Epithelial cell of alveolus of lung (primary cell): ENCODE measurements around the gene YIF1B. TPM values are rescaled to one million over a fixed set of nuclear protein-coding genes. Genes with fewer than 3 reads are reported as not detected.

Experiments
- total RNA-seq: library from RNA; depleted of rRNA; stranded (reverse); fragments of >200 nt; gene quantifications from 2 replicates; pipeline ENCODE4 v1.2.1, GENCODE V29; 2015

The YIF1B gene, protein sequence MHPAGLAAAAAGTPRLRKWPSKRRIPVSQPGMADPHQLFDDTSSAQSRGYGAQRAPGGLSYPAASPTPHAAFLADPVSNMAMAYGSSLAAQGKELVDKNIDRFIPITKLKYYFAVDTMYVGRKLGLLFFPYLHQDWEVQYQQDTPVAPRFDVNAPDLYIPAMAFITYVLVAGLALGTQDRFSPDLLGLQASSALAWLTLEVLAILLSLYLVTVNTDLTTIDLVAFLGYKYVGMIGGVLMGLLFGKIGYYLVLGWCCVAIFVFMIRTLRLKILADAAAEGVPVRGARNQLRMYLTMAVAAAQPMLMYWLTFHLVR
- 64.0 and 128 TPM in 2 replicates for total RNA-seq

DNA sequence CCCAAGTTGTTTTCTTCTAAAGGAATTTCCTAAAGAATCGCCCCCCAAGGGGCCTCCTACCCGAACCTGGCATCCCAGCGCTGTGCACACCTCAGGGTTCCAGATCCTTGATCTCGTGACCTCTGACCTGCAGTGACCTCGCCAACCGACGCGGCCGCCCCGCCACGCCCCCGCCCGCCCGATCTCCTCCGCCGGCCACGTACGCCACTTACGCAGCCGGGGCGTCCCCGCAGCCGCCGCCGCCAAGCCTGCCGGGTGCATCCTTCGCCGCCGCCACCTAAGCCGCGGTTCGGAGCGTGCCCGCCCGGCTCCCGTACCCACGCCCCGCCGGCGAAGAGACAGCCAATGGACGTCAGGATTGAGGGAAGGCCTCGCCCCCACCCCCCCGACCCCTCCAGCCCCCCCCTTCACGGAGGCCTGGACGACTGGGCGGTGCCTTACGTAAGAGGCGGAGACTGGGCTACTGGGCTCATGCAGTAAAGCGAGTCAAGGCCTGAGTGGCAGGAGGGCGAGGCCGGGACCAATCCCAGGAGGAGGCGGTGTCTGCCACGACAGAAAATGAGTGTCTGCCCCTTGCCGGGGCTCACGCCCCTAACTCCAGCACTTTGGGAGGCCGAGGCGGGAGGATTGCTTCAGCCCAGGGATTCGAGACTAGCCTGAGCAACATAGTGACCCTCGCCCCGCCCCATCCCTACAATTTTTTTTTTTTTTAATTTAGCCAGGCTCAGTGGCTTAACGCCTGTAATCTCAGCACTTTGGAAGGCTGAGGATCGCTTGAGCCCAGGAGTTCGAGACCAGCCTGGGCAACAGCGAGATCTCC lies at the start of gene YIF1B:
Gene YIF1B (minus strand): TSS at position 291 of the 820 bp plus-strand sequence. CDS start 30 bp downstream, at position 261.

DNA sequence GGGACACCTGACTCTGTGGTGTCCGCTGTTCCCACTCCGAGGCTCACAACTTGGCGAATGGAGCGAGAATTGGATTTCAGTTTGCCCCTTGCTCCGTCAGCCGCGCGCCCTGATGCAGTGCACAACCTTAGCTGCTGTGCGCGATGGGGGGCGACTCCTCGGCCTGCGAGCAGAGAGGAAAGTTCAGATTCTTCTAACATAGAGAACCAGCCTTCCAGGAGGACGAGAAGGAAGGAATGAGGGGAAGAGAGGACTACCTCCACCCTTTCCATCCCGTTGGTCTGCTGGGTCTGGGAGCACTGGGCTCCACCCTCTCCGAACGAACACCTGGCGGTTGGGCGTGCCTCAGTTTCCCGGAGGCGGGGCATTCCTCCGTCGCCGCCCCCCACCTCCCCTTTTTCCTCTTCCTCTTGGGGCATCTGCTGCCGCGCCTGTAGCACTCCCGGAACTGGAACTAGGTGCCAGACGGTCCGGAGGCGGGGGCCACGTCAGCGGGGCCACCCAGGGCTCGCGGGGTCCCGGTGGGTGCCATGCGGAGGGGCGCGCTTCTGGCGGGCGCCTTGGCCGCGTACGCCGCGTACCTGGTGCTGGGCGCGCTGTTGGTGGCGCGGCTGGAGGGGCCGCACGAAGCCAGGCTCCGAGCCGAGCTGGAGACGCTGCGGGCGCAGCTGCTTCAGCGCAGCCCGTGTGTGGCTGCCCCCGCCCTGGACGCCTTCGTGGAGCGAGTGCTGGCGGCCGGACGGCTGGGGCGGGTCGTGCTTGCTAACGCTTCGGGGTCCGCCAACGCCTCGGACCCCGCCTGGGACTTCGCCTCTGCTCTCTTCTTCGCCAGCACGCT lies 3.9 kb upstream of the YIF1B start, which contains the start of gene KCNK6:
Gene KCNK6 (plus strand): TSS at position 425 of the 838 bp plus-strand sequence. CDS start 106 bp downstream, at position 531.

DNA sequence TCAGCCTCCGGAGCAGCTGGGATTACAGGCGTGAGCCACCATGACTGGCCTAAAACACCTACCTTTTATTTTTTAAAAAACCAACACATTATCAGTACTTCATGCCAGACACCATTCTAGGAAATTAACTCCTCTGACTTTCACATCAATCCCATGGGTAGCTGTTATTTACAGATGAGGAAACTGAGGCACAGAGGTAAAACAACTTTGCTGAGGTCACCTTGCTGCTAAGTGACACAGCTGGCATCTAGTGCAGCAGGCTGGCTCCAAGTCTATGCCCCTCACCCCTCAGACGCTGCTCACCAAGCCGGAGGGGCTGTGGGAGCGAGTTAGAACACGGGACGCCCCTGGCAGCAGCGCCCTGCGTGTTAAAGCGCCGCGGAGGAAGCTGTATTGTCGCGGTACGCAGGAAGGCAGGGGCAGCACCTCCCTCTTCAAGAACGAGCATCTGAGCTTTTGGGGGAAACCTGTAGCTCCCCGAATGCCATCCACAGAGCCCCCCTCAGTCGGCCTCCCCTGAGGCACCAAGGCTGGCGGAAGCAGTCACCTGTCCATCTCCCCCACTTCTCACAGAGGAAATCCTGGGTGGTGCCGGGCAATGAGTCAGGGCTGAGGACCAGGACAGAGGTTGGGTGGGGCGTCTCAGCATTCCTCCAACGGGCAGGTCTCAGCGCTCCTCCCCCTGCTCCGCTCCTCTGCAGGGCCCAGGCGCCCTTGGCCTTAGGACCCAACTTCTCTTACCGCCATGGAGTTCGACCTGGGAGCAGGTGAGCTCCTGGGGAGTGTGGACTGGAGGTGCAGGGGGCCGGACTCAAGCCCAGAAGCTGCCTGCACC lies 12.0 kb downstream of the YIF1B start, which contains the start of gene C19orf33:
Gene C19orf33 (plus strand): TSS at position 735 of the 835 bp plus-strand sequence. CDS start 11 bp downstream, at position 746.

DNA sequence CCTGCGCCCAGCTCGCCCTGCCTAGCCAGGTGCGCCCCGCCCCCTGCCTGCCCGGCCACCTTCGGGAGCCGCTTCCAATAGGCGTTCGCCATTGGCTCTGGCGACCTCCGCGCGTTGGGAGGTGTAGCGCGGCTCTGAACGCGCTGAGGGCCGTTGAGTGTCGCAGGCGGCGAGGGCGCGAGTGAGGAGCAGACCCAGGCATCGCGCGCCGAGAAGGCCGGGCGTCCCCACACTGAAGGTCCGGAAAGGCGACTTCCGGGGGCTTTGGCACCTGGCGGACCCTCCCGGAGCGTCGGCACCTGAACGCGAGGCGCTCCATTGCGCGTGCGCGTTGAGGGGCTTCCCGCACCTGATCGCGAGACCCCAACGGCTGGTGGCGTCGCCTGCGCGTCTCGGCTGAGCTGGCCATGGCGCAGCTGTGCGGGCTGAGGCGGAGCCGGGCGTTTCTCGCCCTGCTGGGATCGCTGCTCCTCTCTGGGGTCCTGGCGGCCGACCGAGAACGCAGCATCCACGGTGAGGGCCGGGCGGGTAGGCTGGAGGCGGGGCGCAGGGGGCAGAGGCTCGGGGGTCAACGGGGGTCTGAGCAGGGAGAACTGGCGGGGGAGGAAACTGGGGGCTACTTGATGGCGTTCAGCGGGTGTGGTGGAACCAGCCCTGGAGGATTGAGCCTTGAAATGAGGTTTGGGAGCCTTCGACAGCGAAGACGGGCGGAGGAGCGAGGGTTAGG lies 51.1 kb downstream of the YIF1B start, which contains the start of gene SPINT2:
Gene SPINT2 (plus strand): TSS at position 88 of the 727 bp plus-strand sequence. CDS start 320 bp downstream, at position 408.

Other genes with a start within 250 kb of the YIF1B start
- gene DPF1, start 91.7 kb downstream of the YIF1B start, total RNA-seq, result 3.9 and 4.1 TPM in 2 replicates
- 18.2 and 40.1 TPM in 2 replicates for gene PPP1R14A, start 59.6 kb downstream of the YIF1B start, total RNA-seq
- 7.2 and 41.9 TPM in 2 replicates for gene SPINT2, start 51.4 kb downstream of the YIF1B start, total RNA-seq
- gene C19orf33, start 11.7 kb downstream of the YIF1B start, total RNA-seq, result 8.4 and 27.9 TPM in 2 replicates
- 1.5 and 2.8 TPM in 2 replicates for gene KCNK6, start 3.9 kb upstream of the YIF1B start, total RNA-seq
- gene CATSPERG, start 19.9 kb upstream of the YIF1B start, total RNA-seq, result not detected in 2 replicates
- 231 and 448 TPM in 2 replicates for gene PSMD8, start 58.6 kb upstream of the YIF1B start, total RNA-seq
- gene GGN, start 72.1 kb upstream of the YIF1B start, total RNA-seq, result 0.72 and 1.4 TPM in 2 replicates
- gene SPRED3, start 72.8 kb upstream of the YIF1B start, total RNA-seq, result 2.6 and 2.9 TPM in 2 replicates
- gene FAM98C, start 87.1 kb upstream of the YIF1B start, total RNA-seq, result 10.0 and 17.1 TPM in 2 replicates
- not detected in 2 replicates for gene RASGRP4, start 110.3 kb upstream of the YIF1B start, total RNA-seq
- under 0.01 and 0.48 TPM in 2 replicates for gene RYR1, start 117.7 kb upstream of the YIF1B start, total RNA-seq